Measurements from ENCODE around the gene FBXO42.

Gene FBXO42

DNA sequence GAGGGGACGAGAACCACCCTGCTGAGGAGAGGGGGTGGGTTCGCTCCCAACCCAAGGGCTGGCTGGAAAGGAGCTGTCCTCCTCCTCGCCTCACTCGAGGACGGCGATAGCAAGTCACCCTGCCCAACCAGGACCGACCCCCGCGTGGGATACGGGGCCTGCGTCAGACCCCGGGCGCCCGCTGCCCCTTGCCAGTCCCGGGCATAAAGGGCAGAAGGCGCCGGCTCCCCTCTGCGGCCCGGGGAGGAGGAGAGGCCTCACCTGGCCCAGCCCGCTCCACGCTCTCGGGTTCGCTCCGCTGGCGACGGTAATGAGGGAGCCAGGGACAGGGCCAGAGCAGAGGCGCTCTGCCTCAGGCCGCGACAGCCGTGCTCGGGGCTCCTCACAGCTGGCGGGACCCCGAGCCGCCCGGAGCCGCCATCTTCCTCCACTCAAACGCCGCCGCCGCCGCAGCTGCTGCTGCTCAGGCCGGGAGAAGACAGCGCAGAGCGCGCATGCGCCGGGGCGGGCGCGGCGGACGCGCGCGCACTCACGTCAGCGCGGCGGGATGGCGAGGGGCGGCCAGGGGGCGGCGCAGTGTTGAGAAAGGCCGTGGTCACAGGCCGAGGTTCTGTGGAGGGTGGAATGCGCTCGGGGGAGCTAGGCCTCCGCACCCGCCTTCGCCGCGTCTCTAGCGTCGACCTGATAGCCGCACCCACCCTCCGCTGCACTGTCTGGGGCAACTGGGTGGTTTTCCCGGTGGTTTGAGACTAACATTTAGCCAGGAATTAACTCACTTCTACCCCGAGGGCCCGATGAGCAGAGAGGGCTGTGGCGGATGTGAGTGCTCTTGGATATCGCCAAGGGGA, at the start of gene FBXO42:
Gene FBXO42 (minus strand): TSS at position 487 of the 848 bp plus-strand sequence. CDS start 37,062 bp downstream, outside the sequence.
- no peaks in the 10 kb centered on the region for H3K27me3 Mint-ChIP-seq
- no peaks in the 10 kb centered on the region for H3K9me3 Mint-ChIP-seq
- peaks cover 9% of the 10 kb centered on the region for H3K36me3 Mint-ChIP-seq
- peak within 1 kb of the TSS; percentile 97 for H3K4me3 Mint-ChIP-seq
- peak; percentile 93 for DNase-seq
- H3K4me1 Mint-ChIP-seq = peaks cover 33% of the 10 kb centered on the region
- H3K27ac Mint-ChIP-seq = peak within 1 kb of the TSS; percentile 94
- CTCF ChIA-PET = interaction anchor here (1.0 to 2.6 kb wide), 7 partner anchors 11 to 274 kb away, joined by 3 to 42 read pairs (median 4); no protein-coding TSS in a partner anchor

DNA sequence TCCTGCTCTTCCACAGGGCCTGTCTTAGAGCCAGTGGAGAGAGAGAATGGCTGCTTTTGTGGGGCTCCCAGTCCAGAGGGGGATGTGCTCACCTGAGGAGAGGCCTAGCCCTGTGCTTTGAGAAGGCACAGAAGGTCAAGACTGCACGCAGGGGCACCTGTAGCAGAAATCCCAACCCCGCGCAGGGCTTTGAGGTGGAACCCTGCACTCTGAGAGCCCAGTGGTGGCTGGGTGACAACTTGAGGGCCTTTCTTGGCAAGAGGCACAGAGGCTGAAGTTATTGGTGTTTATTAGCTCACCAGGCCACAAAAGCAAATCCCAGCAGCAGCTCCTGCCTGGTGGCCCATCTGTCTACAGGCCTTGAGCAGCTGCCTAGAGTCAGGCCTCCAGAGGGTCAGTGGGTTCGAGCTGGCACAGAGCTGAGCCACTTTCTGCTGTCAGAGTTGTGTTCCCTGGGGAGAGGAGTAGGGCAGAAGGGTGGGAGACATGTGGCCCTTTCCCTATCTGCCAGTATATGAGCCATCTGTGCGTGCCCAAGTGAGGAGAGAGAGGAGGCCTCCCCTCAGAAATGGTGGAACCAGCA, 46.2 kb upstream of the FBXO42 start:
- Mint-ChIP-seq H3K36me3 (peaks cover 20% of the 10 kb centered on the region), H3K27me3 (no peaks in the 10 kb centered on the region), H3K9me3 (no peaks in the 10 kb centered on the region), H3K27ac (peak overlapping the region; percentile 11), H3K4me3 (no peak overlapping the region), H3K4me1 (no peaks in the 10 kb centered on the region)
- CTCF ChIA-PET = no interaction called here
- DNase-seq = no peak

DNA sequence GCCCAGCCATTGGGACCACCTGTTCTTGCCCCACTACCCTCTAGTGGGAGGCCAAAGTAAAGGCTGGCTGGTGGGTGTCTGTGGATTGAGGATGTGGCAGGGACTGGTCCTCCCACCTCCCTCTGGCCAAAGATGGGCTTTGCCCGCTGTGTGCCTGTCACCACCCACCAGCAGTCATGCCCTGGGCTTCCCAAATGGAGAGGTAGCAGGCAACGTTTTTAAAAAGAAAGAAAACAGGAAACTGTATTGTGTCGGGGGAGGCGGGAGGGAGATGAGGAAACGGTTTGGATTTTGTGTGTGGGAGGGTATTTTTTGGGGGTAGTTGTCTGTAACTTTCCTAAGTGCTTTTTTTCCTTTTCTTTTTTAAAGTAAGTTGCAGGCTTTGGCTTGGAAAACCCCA, 44.8 kb upstream of the FBXO42 start:
- no peak for DNase-seq
- Mint-ChIP-seq H3K4me1 (peaks cover 10% of the 10 kb centered on the region), H3K27me3 (no peaks in the 10 kb centered on the region), H3K36me3 (peaks cover 25% of the 10 kb centered on the region), H3K4me3 (no peak overlapping the region), H3K9me3 (no peaks in the 10 kb centered on the region), H3K27ac (no peak overlapping the region)
- CTCF ChIA-PET = no interaction called here

DNA sequence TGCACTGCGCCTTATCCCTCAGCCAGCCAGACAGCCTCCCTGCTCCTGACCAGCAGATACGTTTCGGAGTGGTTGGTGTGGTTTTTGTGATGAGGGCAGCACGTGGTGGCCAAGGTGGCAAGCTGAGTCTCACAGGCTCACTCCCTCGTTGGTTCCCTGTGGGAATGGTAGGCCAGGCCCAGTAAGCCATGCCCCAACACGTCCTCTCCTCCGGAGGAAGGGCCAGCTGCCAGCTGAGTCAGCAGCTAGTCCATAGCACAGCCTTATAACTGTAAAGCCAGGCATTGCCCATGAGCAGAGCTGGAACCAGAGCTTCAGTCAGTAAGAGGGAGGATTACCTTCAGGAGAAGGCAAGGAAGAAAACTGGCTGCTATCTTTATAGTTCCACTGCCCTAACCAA, 44.3 kb upstream of the FBXO42 start:
- Mint-ChIP-seq H3K4me1 (peaks cover 15% of the 10 kb centered on the region), H3K27me3 (no peaks in the 10 kb centered on the region), H3K4me3 (no peak overlapping the region), H3K36me3 (peaks cover 25% of the 10 kb centered on the region), H3K9me3 (no peaks in the 10 kb centered on the region), H3K27ac (peak overlapping the region; percentile 37)
- no peak for DNase-seq
- CTCF ChIA-PET = no interaction called here

DNA sequence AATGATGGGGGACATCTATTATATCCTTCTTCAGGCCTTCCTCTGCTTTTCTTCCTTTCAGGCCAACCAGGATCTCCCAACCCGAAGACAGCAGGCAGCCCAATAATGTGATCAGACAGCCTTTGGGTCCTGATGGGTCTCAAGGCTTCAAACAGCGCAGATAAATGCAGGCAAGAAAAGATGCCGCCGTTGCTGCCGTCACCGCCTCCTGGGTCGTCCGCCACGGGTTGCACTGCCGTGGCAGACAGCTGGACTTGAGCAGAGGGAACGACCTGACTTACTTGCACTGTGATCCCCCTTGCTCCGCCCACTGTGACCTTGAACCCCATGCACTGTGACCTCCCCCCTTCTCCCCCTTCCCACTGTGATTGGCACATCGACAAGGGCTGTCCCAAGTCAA, 42.7 kb upstream of the FBXO42 start:
- H3K9me3 Mint-ChIP-seq = no peaks in the 10 kb centered on the region
- CTCF ChIA-PET = no interaction called here
- peak overlapping the region; percentile 65 for H3K27ac Mint-ChIP-seq
- DNase-seq = no peak
- no peaks in the 10 kb centered on the region for H3K27me3 Mint-ChIP-seq
- peaks cover 31% of the 10 kb centered on the region for H3K4me1 Mint-ChIP-seq
- H3K4me3 Mint-ChIP-seq = no peak overlapping the region
- peaks cover 34% of the 10 kb centered on the region for H3K36me3 Mint-ChIP-seq

DNA sequence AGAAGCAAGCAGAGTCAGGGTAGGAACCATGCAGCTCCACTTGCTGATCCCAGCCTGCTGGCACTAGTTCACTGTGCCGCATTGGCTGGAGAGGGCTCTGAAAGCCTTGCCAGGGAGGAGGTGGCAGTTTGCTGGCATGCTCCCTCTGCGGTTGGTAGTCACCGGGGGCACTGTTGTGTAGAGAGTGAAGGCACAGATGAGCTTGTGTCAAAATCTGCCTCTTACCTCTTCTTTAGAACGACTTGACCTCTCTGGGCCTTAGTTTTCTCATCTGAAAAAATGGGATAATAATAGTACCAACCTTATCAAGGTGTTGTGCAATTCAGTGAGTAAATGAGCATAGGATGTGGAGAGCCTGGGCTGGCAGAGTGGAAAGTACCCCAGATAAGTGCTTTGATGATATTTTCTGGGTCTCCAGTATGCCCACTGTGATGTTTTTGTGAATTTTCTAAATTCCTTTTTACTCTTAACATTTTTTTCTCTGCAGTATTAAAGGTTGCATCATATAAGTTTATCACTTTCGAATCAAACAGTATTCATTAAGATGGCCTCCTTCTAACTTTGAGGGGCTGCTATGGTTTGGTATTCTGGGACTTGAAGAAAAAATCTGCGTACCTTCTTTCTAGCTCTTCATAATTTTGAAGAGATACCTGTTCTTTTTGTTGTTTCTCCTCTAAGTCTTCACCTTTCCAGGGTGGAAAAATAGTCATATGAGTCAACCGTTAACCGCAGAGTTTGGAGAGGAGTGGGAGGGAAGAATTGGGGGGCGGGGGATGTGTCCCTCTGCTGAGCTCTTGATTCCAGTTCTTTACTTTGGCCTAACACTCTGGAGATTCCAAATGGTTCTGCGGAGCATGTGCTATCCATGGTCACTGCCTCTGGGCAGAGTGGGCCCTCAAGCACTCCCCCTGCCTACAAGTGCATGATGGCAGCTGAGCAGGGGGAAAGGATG, 41.6 kb upstream of the FBXO42 start:
- no peak for DNase-seq
- H3K9me3 Mint-ChIP-seq = no peaks in the 10 kb centered on the region
- H3K4me3 Mint-ChIP-seq = no peak overlapping the region
- CTCF ChIA-PET = no interaction called here
- no peaks in the 10 kb centered on the region for H3K27me3 Mint-ChIP-seq
- peaks cover 27% of the 10 kb centered on the region for H3K36me3 Mint-ChIP-seq
- H3K4me1 Mint-ChIP-seq = peaks cover 36% of the 10 kb centered on the region
- peak overlapping the region; percentile 22 for H3K27ac Mint-ChIP-seq

DNA sequence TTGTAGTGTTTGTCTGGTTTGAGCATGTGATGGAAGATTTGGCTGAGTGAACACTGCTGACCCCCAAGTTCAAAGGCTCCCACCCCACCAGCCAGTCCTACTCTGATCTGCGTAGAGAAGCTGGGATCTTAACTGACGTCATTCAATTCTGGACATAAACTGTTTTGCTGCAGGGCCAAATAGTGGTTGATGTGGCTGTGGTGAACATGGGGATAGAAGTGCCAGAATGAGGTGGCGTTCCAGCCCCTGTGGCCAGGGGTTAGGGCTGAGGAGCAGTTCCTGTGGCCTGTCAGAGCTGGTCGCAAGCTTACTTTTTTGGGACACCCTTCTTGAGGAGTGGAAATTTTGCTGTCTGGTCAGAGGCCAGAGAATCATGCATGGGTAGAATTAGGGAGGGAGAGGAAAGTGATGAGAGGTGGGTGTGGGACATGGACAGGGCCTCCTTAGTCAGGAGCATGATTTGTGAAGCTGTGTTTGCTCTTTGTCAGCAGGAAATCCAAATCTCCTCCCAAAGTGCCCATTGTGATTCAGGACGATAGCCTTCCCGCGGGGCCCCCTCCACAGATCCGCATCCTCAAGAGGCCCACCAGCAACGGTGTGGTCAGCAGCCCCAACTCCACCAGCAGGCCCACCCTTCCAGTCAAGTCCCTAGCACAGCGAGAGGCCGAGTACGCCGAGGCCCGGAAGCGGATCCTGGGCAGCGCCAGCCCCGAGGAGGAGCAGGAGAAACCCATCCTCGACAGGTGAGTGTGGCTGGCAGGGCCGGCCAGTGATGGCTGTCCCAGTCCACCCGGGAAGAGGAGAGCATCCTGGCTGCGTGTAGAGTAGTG, 40.7 kb upstream of the FBXO42 start:
- Mint-ChIP-seq H3K27me3 (no peaks in the 10 kb centered on the region), H3K9me3 (no peaks in the 10 kb centered on the region), H3K27ac (peak overlapping the region; percentile 58), H3K36me3 (peaks cover 25% of the 10 kb centered on the region), H3K4me3 (no peak overlapping the region), H3K4me1 (peaks cover 39% of the 10 kb centered on the region)
- no peak for DNase-seq
- CTCF ChIA-PET = no interaction called here

DNA sequence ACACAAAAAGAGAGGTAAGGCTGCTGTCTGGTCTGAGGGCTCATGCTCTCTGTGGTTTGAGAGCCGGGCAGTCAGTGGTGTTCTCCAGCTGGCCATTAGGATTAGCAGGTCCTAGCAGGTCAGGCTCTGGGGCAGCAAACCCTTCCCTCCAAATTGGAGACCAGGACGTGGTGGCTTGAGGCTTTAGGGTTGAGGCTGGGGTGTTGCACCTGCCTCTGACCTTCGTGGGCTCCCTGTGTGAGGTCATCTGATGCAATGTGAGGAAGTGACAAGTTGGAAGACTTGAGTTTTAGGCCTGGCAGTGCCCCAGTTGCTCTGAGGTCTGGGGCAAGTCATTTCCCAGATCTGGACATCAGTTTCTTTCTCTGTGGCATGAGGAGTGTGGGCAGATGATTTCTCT, 39.1 kb upstream of the FBXO42 start:
- CTCF ChIA-PET = no interaction called here

DNA sequence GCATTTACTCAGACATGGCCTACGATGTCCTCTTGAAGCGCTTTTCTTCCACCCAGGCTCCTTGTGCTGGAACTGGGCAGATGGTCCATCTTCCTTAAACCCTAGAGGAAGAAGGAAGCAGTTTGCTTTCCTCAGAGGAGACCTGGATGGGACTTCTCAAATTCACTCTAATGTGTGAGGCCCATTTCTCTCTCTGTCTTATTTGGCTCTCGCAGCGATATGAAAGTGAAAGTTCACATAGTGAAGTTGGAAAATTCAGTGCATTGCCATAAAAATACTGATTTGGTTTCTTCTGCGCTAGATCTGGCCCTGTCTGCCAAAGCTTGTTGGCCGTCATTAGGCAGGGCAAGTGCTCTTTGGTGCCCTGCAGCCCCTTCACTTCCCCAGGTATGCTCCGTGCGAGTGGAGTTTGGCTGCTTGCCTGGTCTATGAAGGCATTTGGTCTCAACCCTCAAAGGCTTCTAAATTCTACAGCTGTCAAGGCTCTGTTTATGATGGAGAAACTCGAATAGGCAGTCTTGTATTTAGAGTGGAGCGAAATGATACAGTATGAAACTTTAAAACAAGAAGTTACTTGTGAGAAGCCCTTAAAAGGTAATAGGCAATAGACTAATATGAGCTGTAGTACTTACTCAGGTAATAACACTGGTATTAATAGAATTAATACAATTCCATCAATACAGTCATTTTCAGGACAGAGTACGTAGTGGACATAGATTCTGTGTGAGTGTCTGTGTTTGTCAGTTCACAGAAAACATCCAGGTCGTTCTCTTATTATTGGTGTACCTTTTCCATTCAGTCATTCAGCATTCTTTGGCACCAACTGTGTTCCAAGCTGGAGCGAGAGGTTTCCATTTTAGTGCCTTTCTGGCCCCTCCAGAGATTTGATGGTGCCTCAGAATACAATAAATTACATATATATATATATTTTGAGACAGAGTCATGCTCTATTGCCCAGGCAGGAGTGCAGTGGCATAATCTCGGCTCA, 35.2 kb upstream of the FBXO42 start:
- Mint-ChIP-seq H3K27me3 (no peaks in the 10 kb centered on the region), H3K9me3 (no peaks in the 10 kb centered on the region), H3K36me3 (peaks cover 26% of the 10 kb centered on the region), H3K4me1 (peaks cover 71% of the 10 kb centered on the region), H3K27ac (peak overlapping the region; percentile 81), H3K4me3 (peak overlapping the region; percentile 54)
- DNase-seq = no peak
- CTCF ChIA-PET = interaction anchor here (0.8 to 1.7 kb wide), 4 partner anchors 9 to 146 kb away, joined by 3 to 5 read pairs (median 3); partner anchors contain the start of gene NECAP2

More for the DNA sequence above, 39.1 kb upstream of the FBXO42 start:
- Mint-ChIP-seq H3K27me3 (no peaks in the 10 kb centered on the region), H3K4me1 (peaks cover 52% of the 10 kb centered on the region), H3K27ac (peak overlapping the region; percentile 72), H3K36me3 (peaks cover 28% of the 10 kb centered on the region), H3K4me3 (no peak overlapping the region), H3K9me3 (no peaks in the 10 kb centered on the region)
- no peak for DNase-seq

DNA sequence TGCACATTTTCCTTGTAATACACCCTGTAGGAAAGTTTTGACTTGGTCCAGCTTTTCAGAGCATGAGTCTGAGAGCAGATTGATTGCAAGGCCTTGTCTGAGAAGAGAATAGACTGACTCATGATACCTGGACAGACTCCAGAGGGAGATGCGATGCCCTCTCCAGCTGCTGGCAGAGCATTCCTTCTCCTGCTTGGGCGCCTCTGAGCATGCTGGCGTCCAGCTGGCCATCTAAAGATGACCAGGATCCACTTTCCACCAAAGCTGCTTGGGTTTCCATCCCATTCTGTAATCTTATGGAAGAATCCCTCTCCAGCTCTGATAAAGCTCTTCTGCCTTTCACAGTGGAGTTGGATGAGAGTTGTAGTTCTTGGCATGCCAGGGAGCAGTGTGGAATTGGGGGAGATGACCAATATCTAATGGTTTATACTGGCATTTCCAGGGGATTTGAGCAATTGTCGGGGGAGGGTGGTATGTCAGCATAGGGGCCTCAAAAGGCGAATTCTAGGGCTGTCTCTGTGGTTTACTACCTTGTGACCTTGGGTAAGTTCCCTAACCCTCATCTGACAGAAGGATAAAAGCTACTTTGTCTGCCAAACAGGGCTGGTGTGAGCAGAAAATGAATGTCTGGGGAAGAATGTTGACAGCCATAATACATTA, 34.3 kb upstream of the FBXO42 start:
- H3K9me3 Mint-ChIP-seq = no peaks in the 10 kb centered on the region
- CTCF ChIA-PET = interaction anchor here (0.5 to 1.7 kb wide), 3 partner anchors 22 to 54 kb away, joined by 3 to 5 read pairs (median 3); partner anchors contain the start of gene NECAP2
- peaks cover 24% of the 10 kb centered on the region for H3K36me3 Mint-ChIP-seq
- no peak for DNase-seq
- H3K27ac Mint-ChIP-seq = peak overlapping the region; percentile 81
- peak overlapping the region; percentile 10 for H3K4me3 Mint-ChIP-seq
- H3K27me3 Mint-ChIP-seq = no peaks in the 10 kb centered on the region
- peaks cover 64% of the 10 kb centered on the region for H3K4me1 Mint-ChIP-seq

DNA sequence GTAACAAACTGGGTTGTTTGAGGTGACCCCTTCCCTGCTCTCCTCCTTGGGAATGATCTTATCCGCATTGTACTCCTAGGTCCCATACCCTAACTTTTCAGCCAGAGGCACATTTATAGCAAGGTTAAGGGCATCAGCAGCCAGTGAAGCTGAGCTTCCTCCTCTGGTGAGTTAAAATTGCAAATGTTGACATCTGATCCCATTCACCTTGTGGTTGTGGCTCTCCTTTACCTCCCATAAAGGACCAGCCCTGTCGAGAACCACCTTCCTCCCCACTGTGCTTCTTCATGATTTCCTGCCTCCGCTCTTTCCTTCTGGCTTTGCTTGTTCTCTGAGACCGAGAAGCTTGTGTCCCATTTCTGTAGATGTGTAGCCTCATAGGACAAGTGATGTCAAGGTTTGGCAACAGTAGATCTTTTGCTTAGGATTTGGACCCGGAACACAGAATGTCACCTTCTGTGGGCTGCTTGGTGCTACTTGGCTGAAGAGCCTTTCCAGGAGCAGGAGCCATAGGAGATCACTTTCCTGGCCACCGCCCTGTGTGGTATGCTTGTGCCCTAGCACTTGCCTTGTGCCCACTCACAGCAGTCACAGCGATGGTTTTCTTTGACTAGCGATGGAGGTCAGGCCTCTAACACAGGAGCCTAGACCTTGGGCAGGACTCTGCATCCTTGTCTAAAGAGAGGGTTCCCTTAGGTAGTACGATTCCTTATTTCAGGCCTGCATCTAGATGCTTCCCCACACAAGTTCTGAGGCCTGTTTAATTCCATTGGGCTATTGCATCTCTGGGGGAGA, 33.6 kb upstream of the FBXO42 start:
- H3K27ac Mint-ChIP-seq = peak overlapping the region; percentile 81
- H3K27me3 Mint-ChIP-seq = no peaks in the 10 kb centered on the region
- H3K9me3 Mint-ChIP-seq = no peaks in the 10 kb centered on the region
- peaks cover 21% of the 10 kb centered on the region for H3K36me3 Mint-ChIP-seq
- CTCF ChIA-PET = interaction anchor here (1.7 kb wide), 1 partner anchor 54 kb away, joined by 5 read pairs; the partner anchor contains the start of gene NECAP2
- H3K4me3 Mint-ChIP-seq = no peak overlapping the region
- DNase-seq = no peak
- peaks cover 56% of the 10 kb centered on the region for H3K4me1 Mint-ChIP-seq
